Osteocyte (in vitro differentiated cells): ENCODE data around the gene INSRR. TPM values are rescaled to one million over a fixed set of nuclear protein-coding genes. Genes with fewer than 3 reads are reported as not detected.

Experiments used
- DNase-seq: peaks from one replicate; pipeline ENCODE4 v3.0.0; 2021; ENCODE audit warnings: mixed read lengths; ENCODE audit not compliant: unreplicated experiment; ENCODE audit errors: extremely low spot score
- H3K27ac Mint-ChIP-seq: one replicate; pipeline ENCODE4 v1.8.0; 2021; ENCODE audit warnings: mild to moderate bottlenecking, mixed read lengths; ENCODE audit not compliant: unreplicated experiment
- H3K27me3 Mint-ChIP-seq: one replicate; pipeline ENCODE4 v1.8.0; 2021; ENCODE audit warnings: mixed read lengths; ENCODE audit not compliant: unreplicated experiment
- H3K36me3 Mint-ChIP-seq: one replicate; pipeline ENCODE4 v1.8.0; 2021; ENCODE audit warnings: mixed read lengths; ENCODE audit not compliant: unreplicated experiment
- H3K4me1 Mint-ChIP-seq: one replicate; pipeline ENCODE4 v1.8.0; 2021; ENCODE audit warnings: mixed read lengths; ENCODE audit not compliant: unreplicated experiment
- H3K4me3 Mint-ChIP-seq: one replicate; pipeline ENCODE4 v1.8.0; 2021; ENCODE audit warnings: mild to moderate bottlenecking, moderate library complexity, mixed read lengths; ENCODE audit not compliant: unreplicated experiment
- H3K9me3 Mint-ChIP-seq: one replicate; pipeline ENCODE4 v1.8.0; 2021; ENCODE audit warnings: mixed read lengths; ENCODE audit not compliant: unreplicated experiment
- CTCF ChIP-seq: fragments of 200-600 bp; sonication (generic); IDR thresholded peaks from 2 replicates; pipeline ENCODE4 v1.5.0; 2021; ENCODE audit warnings: antibody characterized with exemption, mild to moderate bottlenecking, moderate library complexity
- total RNA-seq: library from RNA; stranded (reverse); gene quantifications from 2 replicates; pipeline ENCODE4 v1.2.1, GENCODE V29; 2021

INSRR gene
- total RNA-seq, 1 donor from 2014 or later, result 0.21 TPM

GRCh38 chr1:156852418-156852874 is 6.5 kb downstream of the INSRR start:
- H3K36me3 Mint-ChIP-seq, result no peaks in the 10 kb centered on the region
- no peaks in the 10 kb centered on the region for H3K9me3 Mint-ChIP-seq
- DNase-seq, result no peak
- peaks cover 40% of the 10 kb centered on the region for H3K27me3 Mint-ChIP-seq
- TF ChIP-seq CTCF, result no peak
- peaks cover 10% of the 10 kb centered on the region for H3K4me1 Mint-ChIP-seq
- no peak overlapping the region for H3K27ac Mint-ChIP-seq
- H3K4me3 Mint-ChIP-seq, result no peak overlapping the region

- Mint-ChIP-seq H3K9me3 (no peaks in the 10 kb centered on the region), H3K36me3 (no peaks in the 10 kb centered on the region), H3K27ac (no peak overlapping the region), H3K27me3 (peaks cover 41% of the 10 kb centered on the region), H3K4me3 (no peak overlapping the region), H3K4me1 (peaks cover 10% of the 10 kb centered on the region)
- DNase-seq, result no peak
- no peak for TF ChIP-seq CTCF
Observed at GRCh38 chr1:156851779-156852417, 7.0 kb downstream of the INSRR start.

GRCh38 chr1:156849151-156849496 is 9.8 kb downstream of the INSRR start:
- Mint-ChIP-seq H3K36me3 (no peaks in the 10 kb centered on the region), H3K27me3 (peaks cover 55% of the 10 kb centered on the region), H3K9me3 (no peaks in the 10 kb centered on the region), H3K4me1 (peaks cover 10% of the 10 kb centered on the region), H3K27ac (no peak overlapping the region), H3K4me3 (no peak overlapping the region)
- DNase-seq, result no peak
- no peak for TF ChIP-seq CTCF

- H3K27me3 Mint-ChIP-seq, result peaks cover 57% of the 10 kb centered on the region
- H3K4me3 Mint-ChIP-seq, result no peak overlapping the region
- TF ChIP-seq CTCF, result no peak
- no peak overlapping the region for H3K27ac Mint-ChIP-seq
- H3K9me3 Mint-ChIP-seq, result no peaks in the 10 kb centered on the region
- DNase-seq, result no peak
- peaks cover 10% of the 10 kb centered on the region for H3K4me1 Mint-ChIP-seq
- H3K36me3 Mint-ChIP-seq, result no peaks in the 10 kb centered on the region
Observed at GRCh38 chr1:156848461-156849150, 10.3 kb downstream of the INSRR start.

GRCh38 chr1:156847591-156848460 is 11.1 kb downstream of the INSRR start:
- Mint-ChIP-seq H3K27me3 (peaks cover 57% of the 10 kb centered on the region), H3K4me3 (no peak overlapping the region)

More at GRCh38 chr1:156847591-156848460, 11.1 kb downstream of the INSRR start:
- peaks cover 7% of the 10 kb centered on the region for H3K4me1 Mint-ChIP-seq
- H3K9me3 Mint-ChIP-seq, result no peaks in the 10 kb centered on the region
- DNase-seq, result no peak
- H3K27ac Mint-ChIP-seq, result no peak overlapping the region
- H3K36me3 Mint-ChIP-seq, result no peaks in the 10 kb centered on the region
- TF ChIP-seq CTCF, result no peak
